ENCODE results near the gene CARMIL1.
A peak's percentile ranks its signal among the peaks of the same experiment; 100 is the strongest.

The CARMIL1 gene

GRCh38 chr6:25336996-25337395, 57.8 kb downstream of the CARMIL1 start:
- DNase-seq (ENCODE audit: low spot score) = no peak

- DNase-seq (ENCODE audit: low spot score) = no peak
Measured at GRCh38 chr6:25337431-25337830, 58.3 kb downstream of the CARMIL1 start.

GRCh38 chr6:25340431-25341202, 61.4 kb downstream of the CARMIL1 start:
- DNase-seq (ENCODE audit: low spot score) = no peak

GRCh38 chr6:25341203-25341552, 62.0 kb downstream of the CARMIL1 start:
- DNase-seq (ENCODE audit: low spot score) = no peak

- no peak for DNase-seq (ENCODE audit: low spot score)
Measured at GRCh38 chr6:25341923-25342619, 62.9 kb downstream of the CARMIL1 start.

- no peak for DNase-seq (ENCODE audit: low spot score)
Measured at GRCh38 chr6:25342802-25343201, 63.6 kb downstream of the CARMIL1 start.

- DNase-seq (ENCODE audit: low spot score) = no peak
Measured at GRCh38 chr6:25343984-25344383, 64.8 kb downstream of the CARMIL1 start.

GRCh38 chr6:25344827-25345226, 65.7 kb downstream of the CARMIL1 start:
- no peak for DNase-seq (ENCODE audit: low spot score)

- no peak for DNase-seq (ENCODE audit: low spot score)
Measured at GRCh38 chr6:25346064-25346463, 66.9 kb downstream of the CARMIL1 start.

GRCh38 chr6:25350573-25350972, 71.4 kb downstream of the CARMIL1 start:
- DNase-seq (ENCODE audit: low spot score) = no peak

GRCh38 chr6:25351485-25351884, 72.3 kb downstream of the CARMIL1 start:
- no peak for DNase-seq (ENCODE audit: low spot score)

- no peak for DNase-seq (ENCODE audit: low spot score)
Measured at GRCh38 chr6:25352285-25352684, 73.1 kb downstream of the CARMIL1 start.

- DNase-seq (ENCODE audit: low spot score) = no peak
Measured at GRCh38 chr6:25354078-25354932, 75.1 kb downstream of the CARMIL1 start.

GRCh38 chr6:25359191-25359861, 80.2 kb downstream of the CARMIL1 start:
- DNase-seq (ENCODE audit: low spot score) = peak; percentile 61

GRCh38 chr6:25359891-25360290, 80.7 kb downstream of the CARMIL1 start:
- DNase-seq (ENCODE audit: low spot score) = no peak

- DNase-seq (ENCODE audit: low spot score) = no peak
Measured at GRCh38 chr6:25360621-25361020, 81.4 kb downstream of the CARMIL1 start.

GRCh38 chr6:25363427-25363826, 84.3 kb downstream of the CARMIL1 start:
- no peak for DNase-seq (ENCODE audit: low spot score)

GRCh38 chr6:25365154-25365553, 86.0 kb downstream of the CARMIL1 start:
- DNase-seq (ENCODE audit: low spot score) = no peak

GRCh38 chr6:25366903-25367545, 87.8 kb downstream of the CARMIL1 start:
- no peak for DNase-seq (ENCODE audit: low spot score)

- DNase-seq (ENCODE audit: low spot score) = no peak
Measured at GRCh38 chr6:25369036-25369432, 89.9 kb downstream of the CARMIL1 start.

- DNase-seq (ENCODE audit: low spot score) = peak; percentile 31
Measured at GRCh38 chr6:25369433-25370177, 90.4 kb downstream of the CARMIL1 start.
